Activated CD4-positive, alpha-beta memory T cell treated with anti-CD3 and anti-CD28 coated beads, Interleukin-2, amount 10 ng/mL, durations not matched to agents 7 days and 5 days (primary cell): Measurements from ENCODE around the gene METTL26. TPM values are rescaled to one million over a fixed set of nuclear protein-coding genes. Genes with fewer than 3 reads are reported as not detected.
A peak's percentile ranks its signal among the peaks of the same experiment; 100 is the strongest.

Source experiments
- CTCF ChIA-PET: fragments of 350-600 bp; sonication (Branson Sonifier 250); formaldehyde crosslinking; loops from one replicate; lab custom pipeline; 2021; ENCODE audit warnings: antibody characterized with exemption, inconsistent platforms; lab: Charles Lee
- POLR2A ChIA-PET: fragments of 350-600 bp; sonication (Branson Sonifier 250); formaldehyde crosslinking; loops from one replicate; lab custom pipeline; 2021; ENCODE audit warnings: antibody characterized with exemption; lab: Charles Lee
- DNase-seq: peaks from one replicate; pipeline ENCODE4 v3.0.0-alpha.2; 2020
- H3K27ac Mint-ChIP-seq: one replicate; pipeline ENCODE4 v1.8.0; 2021; ENCODE audit warnings: mild to moderate bottlenecking, mixed read lengths
- H3K27me3 Mint-ChIP-seq: one replicate; pipeline ENCODE4 v1.8.0; 2021; ENCODE audit warnings: mixed read lengths
- H3K36me3 Mint-ChIP-seq: one replicate; pipeline ENCODE4 v1.8.0; 2021; ENCODE audit warnings: low read depth, mixed read lengths
- H3K4me1 Mint-ChIP-seq: one replicate; pipeline ENCODE4 v1.8.0; 2021; ENCODE audit warnings: mixed read lengths
- H3K4me3 Mint-ChIP-seq: one replicate; pipeline ENCODE4 v1.8.0; 2021; ENCODE audit warnings: mild to moderate bottlenecking, mixed read lengths
- H3K9me3 Mint-ChIP-seq: one replicate; pipeline ENCODE4 v1.8.0; 2021; ENCODE audit warnings: mixed read lengths
- total RNA-seq, 2 experiments: library from RNA; stranded (reverse); gene quantifications; one replicate each; pipeline ENCODE4 v1.2.3, GENCODE V29; 2021

METTL26 gene
- total RNA-seq, 2 experiments from 2014 or later: 66.6 to 67.5 TPM

DNA sequence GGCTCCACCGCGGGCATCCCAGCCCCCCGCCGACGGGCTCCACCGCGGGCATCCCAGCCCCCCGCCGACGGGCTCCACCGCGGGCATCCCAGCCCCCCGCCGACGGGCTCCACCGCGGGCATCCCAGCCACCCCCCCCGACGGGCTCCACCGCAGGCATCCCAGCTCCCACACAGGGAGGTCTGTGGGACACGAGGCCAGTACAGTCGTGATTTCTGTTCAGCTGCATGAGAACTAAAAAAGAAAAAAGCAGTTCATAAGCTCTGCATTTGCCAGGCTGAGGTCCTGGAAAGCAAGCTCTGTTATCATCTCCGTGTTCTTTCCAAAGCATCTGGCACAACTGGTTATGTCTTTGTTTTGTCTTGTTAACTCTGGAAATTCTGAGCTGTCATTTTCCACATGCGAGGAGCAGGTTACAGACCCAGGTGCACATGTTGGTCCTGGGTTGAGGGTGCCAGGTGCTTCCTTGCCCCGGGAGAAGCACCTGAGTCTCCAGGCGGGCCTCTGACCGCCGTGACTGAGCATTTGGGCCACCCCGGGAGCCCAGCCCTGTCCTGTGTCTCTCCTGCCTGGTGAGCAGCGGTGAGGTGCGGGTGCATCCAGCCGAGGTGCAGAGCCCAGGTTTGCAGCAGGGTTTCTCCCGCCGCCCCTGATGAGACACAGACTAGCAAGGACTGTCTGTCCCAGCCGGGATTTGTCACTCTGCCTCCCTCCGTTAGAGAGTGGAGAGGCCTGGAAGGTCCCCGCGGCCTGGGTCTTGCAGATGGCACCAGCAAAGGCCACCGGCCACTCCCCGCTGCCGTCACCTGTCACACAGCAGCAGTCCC is 15.2 kb downstream of the METTL26 start:
- Mint-ChIP-seq H3K27me3 (no peaks in the 10 kb centered on the region), H3K4me3 (no peak overlapping the region), H3K36me3 (no peaks in the 10 kb centered on the region), H3K27ac (no peak overlapping the region), H3K4me1 (no peaks in the 10 kb centered on the region), H3K9me3 (no peaks in the 10 kb centered on the region)
- ChIA-PET POLR2A (no interaction called here), CTCF (no interaction called here)
- no peak for DNase-seq

DNA sequence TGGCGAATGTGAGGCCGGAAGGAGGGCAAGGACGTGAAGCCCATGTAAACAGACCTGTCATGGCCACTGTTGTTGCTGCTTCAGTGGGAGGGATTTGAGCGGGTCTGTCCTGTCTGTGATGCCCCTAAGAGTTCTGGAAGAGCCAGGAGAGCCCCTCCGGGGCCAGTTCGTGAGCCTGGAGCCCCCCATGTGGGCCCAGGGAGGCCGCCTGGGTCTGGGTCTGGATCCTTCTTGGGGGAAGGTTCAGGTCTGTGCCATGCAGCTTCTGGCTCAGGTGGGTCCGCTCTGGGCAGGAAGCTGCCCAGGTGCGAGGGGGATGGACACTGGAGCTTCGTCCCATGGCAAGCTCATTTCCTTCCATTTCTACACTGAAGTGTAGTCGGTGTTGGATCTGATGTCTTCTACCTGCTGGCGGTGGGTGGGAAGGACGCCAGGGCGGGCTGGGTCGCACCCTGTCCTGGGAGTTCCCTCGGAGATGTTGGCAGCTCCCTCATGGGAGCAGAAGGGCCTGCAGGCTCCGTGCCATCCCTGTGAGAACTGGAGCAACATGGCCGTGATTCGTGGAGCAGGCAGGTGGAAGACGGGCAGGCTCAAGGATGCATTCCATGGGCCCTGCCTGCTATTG is 16.5 kb downstream of the METTL26 start:
- POLR2A ChIA-PET: no interaction called here
- Mint-ChIP-seq H3K4me1 (no peaks in the 10 kb centered on the region), H3K36me3 (no peaks in the 10 kb centered on the region), H3K4me3 (no peak overlapping the region), H3K27ac (no peak overlapping the region), H3K27me3 (no peaks in the 10 kb centered on the region), H3K9me3 (no peaks in the 10 kb centered on the region)
- DNase-seq: no peak
- CTCF ChIA-PET: interaction anchor here (1.0 kb wide), 1 partner anchor 21 kb away, joined by 3 read pairs; no protein-coding TSS in a partner anchor

DNA sequence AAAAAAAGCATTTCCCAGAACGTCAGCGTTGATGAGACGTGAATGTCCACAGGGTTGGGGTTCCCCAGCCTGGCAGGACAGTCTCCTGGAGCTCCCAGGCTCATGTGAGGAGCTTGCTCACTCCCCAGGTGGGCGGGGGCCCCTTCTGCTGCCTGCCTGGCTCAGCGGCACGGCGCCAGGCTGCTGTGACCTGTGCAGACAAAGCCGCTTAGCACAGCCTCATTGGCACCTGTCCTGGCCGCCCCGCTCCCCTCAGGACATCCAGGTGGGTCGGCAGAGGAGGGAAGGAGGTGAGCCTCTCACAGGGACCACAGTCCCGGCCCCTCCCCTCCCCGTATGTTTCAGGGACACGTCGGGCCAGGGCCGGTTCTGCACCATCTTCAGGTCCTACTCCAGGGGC is 18.2 kb downstream of the METTL26 start:
- Mint-ChIP-seq H3K27ac (no peak overlapping the region), H3K9me3 (no peaks in the 10 kb centered on the region), H3K4me1 (no peaks in the 10 kb centered on the region), H3K4me3 (no peak overlapping the region), H3K36me3 (no peaks in the 10 kb centered on the region), H3K27me3 (no peaks in the 10 kb centered on the region)
- ChIA-PET POLR2A (no interaction called here), CTCF (no interaction called here)
- DNase-seq: no peak

DNA sequence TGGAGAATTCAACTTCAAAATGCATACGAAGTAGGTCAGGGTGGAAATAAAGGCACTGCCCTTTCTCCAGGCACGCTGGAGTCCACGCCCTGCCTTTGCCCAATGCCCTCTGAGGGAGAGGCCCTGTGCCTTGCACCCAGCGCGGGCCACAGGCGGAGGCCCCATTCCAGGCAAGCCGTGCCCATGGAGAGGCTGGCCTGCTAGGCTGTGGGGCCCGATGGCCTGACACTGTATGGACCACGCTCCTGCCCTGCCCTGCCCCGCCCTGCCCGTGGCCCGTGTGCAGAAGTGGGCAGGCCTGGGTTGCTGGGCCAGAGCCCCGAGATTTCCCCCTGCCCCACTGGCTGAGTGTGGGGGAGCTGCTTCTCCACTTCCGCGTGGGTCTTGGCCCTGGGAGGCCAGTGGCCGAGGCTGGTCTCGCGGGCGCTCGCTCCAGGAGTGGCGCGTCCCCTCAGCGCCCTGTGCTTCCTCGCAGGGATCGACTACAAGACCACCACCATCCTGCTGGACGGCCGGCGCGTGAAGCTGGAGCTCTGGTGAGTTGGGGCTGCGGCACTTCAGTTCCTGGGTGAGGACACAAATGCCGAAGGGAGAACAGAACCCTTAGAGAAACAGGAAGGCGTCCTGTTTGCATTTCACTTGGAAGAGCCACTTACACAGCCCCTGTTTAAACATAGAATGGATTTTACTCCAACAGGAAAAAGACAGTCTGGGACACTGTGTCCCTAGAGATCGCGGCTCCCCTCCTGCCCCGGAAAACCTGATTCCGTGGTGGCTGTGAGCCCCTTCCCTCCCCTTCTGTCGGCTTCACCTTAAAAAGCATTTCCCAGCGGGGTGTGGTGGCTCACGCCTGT is 19.1 kb downstream of the METTL26 start:
- Mint-ChIP-seq H3K4me3 (no peak overlapping the region), H3K27me3 (no peaks in the 10 kb centered on the region), H3K9me3 (no peaks in the 10 kb centered on the region), H3K27ac (no peak overlapping the region), H3K4me1 (no peaks in the 10 kb centered on the region), H3K36me3 (no peaks in the 10 kb centered on the region)
- POLR2A ChIA-PET: no interaction called here
- CTCF ChIA-PET: no interaction called here
- no peak for DNase-seq

DNA sequence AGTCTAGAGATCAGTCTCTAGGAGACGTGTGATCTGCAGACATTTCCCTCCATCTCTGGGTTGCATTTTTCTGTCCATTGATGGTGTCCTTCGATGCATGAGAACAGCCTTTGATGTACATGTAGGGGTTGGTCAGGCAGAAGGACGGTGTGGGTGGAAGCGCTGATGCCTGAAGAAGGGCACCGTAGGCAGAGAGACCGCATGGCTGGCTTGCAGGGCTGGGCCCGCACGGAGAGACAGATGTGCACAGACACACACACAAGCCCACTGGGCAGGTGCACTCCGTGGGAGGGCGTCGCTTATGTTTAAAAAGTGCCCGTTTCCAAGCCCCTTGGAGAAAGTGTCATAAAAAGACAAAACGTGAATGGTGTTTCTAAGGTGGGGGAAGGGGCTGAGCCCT is 21.0 kb downstream of the METTL26 start:
- CTCF ChIA-PET: no interaction called here
- POLR2A ChIA-PET: no interaction called here
- no peaks in the 10 kb centered on the region for H3K27me3 Mint-ChIP-seq
- H3K4me3 Mint-ChIP-seq: no peak overlapping the region
- DNase-seq: no peak
- H3K4me1 Mint-ChIP-seq: peaks cover 2% of the 10 kb centered on the region
- H3K36me3 Mint-ChIP-seq: no peaks in the 10 kb centered on the region
- H3K27ac Mint-ChIP-seq: no peak overlapping the region
- H3K9me3 Mint-ChIP-seq: no peaks in the 10 kb centered on the region

DNA sequence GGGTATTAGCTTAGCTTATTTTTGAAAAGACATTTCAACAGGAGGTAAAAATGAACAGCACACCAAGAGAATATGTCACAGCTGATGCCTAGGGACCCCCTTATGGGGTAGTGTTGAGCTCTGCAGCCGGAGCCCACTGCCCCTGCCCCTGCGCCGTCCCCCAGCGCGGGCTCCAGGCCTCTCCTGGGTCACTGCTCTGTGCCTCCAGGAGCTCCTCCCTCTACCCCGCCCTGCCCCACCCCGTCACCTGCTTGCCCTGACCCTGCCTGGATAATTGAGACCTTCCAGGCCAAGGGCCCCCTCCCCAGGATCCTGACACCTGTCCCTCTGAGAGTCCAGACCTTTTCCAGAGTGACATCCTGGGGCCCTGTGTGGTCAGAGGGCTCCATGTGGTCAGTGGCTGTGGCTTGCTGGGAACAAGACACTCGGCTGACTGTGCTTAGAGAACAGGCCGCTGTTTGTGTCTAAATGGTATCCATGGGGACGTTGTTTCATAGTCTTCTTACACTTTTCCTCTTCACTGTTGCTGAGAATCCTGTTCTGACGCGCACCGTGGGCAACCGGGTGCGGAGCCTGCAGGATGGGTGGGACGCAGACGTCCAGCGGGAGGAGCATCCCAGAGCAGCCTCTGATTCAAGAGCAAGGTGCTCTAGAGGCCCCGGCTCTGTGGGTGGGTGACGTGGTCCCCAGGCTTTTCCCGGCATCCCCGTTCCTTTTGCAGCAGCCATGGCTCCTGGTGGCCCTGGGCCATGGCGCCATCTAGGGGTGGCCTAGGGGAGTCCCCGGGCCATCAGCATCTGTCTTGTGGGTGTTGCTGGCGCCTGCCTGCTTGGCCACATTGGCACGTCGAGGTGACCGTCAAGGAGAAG is 25.4 kb downstream of the METTL26 start:
- Mint-ChIP-seq H3K9me3 (no peaks in the 10 kb centered on the region), H3K4me3 (no peak overlapping the region), H3K36me3 (no peaks in the 10 kb centered on the region), H3K4me1 (peaks cover 4% of the 10 kb centered on the region), H3K27ac (no peak overlapping the region), H3K27me3 (no peaks in the 10 kb centered on the region)
- peak; percentile 47 for DNase-seq
- ChIA-PET CTCF (interaction anchor here (1.2 kb wide), 1 partner anchor 32 kb away, joined by 3 read pairs; no protein-coding TSS in a partner anchor), POLR2A (interaction anchor here (1.2 kb wide), 1 partner anchor 42 kb away, joined by 3 read pairs; no protein-coding TSS in a partner anchor)

DNA sequence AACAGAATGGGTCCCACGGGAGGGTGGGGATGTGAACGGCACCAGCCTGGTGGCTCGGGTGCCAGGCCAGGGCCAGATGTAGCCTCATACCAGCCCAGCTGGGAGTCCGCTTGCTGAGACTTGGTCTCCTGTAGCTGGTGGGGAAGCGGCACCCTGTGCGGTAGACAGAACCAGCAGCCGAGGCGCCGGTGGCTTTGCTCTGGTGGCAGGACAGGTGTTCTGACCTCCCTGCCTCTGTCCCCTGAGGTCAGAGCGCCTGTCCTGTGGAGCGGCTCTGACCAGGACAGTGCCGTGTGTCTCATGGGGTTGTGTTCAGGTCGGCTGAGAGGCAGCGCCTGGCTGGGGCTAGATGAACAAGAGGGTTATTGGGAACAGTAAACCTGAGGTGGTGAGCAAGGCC is 26.1 kb downstream of the METTL26 start:
- Mint-ChIP-seq H3K36me3 (no peaks in the 10 kb centered on the region), H3K27ac (no peak overlapping the region), H3K4me3 (no peak overlapping the region), H3K9me3 (no peaks in the 10 kb centered on the region), H3K4me1 (peaks cover 4% of the 10 kb centered on the region), H3K27me3 (no peaks in the 10 kb centered on the region)
- ChIA-PET CTCF (interaction anchor here (1.1 to 1.2 kb wide), 2 partner anchors 9 to 31 kb away, joined by 3 read pairs; no protein-coding TSS in a partner anchor), POLR2A (interaction anchor here (1.2 kb wide), 1 partner anchor 42 kb away, joined by 3 read pairs; no protein-coding TSS in a partner anchor)
- DNase-seq: no peak

DNA sequence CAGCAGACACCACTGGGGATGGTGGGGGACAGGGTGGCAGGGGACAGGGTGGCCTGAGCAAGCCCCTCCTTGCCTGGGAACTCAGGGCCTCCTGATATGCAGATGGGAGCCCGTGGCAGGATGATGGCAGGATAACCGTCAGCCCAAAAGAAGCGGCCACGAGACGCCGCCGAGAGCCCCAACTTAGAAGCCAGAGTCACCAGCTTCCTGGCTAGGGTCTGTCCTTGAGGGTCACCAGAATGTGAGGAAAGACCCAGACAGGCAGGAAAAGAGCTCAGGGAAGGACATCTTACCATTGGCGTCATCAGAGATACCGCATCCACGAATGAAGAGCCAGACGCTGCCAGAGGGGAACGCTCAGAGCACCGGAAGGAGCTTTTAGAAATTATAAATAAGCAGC is 26.8 kb downstream of the METTL26 start:
- H3K4me1 Mint-ChIP-seq: peaks cover 4% of the 10 kb centered on the region
- no peak overlapping the region for H3K4me3 Mint-ChIP-seq
- no peaks in the 10 kb centered on the region for H3K27me3 Mint-ChIP-seq
- ChIA-PET POLR2A (interaction anchor here (1.2 kb wide), 1 partner anchor 41 kb away, joined by 3 read pairs; no protein-coding TSS in a partner anchor), CTCF (interaction anchor here (1.1 kb wide), 1 partner anchor 9 kb away, joined by 3 read pairs; no protein-coding TSS in a partner anchor)
- DNase-seq: no peak
- H3K27ac Mint-ChIP-seq: no peak overlapping the region
- H3K9me3 Mint-ChIP-seq: no peaks in the 10 kb centered on the region
- H3K36me3 Mint-ChIP-seq: no peaks in the 10 kb centered on the region

DNA sequence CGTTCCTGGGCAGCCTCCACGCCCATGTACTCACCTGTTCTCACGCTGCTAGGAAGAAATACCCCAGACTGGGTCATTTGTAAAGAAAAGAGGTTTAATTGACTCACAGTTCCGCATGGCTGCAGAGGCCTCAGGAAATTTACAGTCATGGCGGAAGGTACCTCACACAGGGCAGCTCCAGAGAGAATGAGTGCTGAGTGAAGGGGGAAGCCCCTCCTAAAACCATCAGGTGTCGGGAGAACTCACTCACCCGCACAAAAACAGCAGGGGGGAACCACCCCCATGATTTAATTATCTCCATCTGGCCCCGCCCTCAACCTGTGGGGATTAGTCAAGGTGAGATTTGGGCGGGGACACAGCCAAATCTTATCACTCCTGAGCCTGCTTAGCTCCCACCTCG is 28.1 kb downstream of the METTL26 start:
- H3K4me1 Mint-ChIP-seq: peaks cover 4% of the 10 kb centered on the region
- H3K27me3 Mint-ChIP-seq: no peaks in the 10 kb centered on the region
- POLR2A ChIA-PET: no interaction called here
- H3K27ac Mint-ChIP-seq: no peak overlapping the region
- no peak overlapping the region for H3K4me3 Mint-ChIP-seq
- DNase-seq: no peak
- CTCF ChIA-PET: no interaction called here
- H3K36me3 Mint-ChIP-seq: no peaks in the 10 kb centered on the region
- no peaks in the 10 kb centered on the region for H3K9me3 Mint-ChIP-seq

DNA sequence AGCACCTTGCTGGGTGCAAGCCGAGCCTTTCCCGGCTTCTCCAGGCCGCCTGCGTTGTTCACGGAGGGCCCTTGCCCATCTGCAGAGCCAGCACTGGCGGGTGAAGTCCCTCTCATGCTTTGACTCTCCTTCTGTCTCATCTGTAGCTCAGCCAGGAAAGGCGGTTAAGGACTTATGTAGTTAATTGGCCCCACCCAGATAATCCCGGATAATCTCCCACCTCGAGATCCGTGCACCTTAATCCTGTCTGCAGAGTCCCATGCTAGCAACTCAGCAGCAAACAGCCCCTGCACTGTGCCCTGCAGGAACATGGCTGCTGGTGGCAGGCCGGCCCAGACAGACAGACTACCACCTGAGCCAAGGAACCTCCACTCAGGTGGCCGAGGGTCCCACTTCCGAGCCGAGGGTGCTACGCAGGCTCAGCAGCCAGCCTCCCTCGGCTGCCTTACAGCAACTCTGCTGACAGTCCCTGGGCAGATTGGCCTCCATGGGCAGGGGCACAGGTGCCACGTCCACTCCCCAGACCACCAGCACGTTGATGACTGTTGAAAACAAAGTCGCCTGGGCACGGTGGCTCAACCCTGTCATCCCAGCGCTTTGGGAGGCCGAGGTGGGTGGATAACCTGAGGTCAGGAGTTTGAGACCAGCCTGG is 29.3 kb downstream of the METTL26 start:
- H3K4me3 Mint-ChIP-seq: no peak overlapping the region
- no peaks in the 10 kb centered on the region for H3K36me3 Mint-ChIP-seq
- H3K27me3 Mint-ChIP-seq: no peaks in the 10 kb centered on the region
- H3K27ac Mint-ChIP-seq: no peak overlapping the region
- no peak for DNase-seq
- ChIA-PET POLR2A (no interaction called here), CTCF (no interaction called here)
- peaks cover 4% of the 10 kb centered on the region for H3K4me1 Mint-ChIP-seq
- no peaks in the 10 kb centered on the region for H3K9me3 Mint-ChIP-seq

DNA sequence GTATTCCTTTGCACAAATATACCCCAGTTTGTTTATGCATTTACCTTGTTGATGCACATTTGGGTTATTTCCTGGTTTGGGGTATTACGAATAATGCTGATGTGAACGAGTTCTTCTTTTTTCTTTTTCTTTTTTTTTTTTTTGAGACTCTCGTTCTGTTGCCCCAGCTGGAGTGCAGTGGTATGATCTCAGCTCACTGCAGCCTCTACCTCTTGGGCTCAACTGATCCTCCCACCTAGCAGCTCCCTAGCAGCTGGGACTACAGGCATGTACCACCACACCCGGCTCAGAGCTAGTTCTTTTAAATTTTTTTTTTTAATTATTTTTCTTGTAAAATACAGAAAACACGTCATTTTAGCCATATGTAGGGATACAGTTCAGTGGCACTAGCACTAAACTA is 32.2 kb downstream of the METTL26 start:
- H3K27me3 Mint-ChIP-seq: no peaks in the 10 kb centered on the region
- no peak overlapping the region for H3K27ac Mint-ChIP-seq
- DNase-seq: no peak
- no peaks in the 10 kb centered on the region for H3K9me3 Mint-ChIP-seq
- CTCF ChIA-PET: no interaction called here
- POLR2A ChIA-PET: no interaction called here
- peaks cover 2% of the 10 kb centered on the region for H3K4me1 Mint-ChIP-seq
- H3K36me3 Mint-ChIP-seq: no peaks in the 10 kb centered on the region
- no peak overlapping the region for H3K4me3 Mint-ChIP-seq

DNA sequence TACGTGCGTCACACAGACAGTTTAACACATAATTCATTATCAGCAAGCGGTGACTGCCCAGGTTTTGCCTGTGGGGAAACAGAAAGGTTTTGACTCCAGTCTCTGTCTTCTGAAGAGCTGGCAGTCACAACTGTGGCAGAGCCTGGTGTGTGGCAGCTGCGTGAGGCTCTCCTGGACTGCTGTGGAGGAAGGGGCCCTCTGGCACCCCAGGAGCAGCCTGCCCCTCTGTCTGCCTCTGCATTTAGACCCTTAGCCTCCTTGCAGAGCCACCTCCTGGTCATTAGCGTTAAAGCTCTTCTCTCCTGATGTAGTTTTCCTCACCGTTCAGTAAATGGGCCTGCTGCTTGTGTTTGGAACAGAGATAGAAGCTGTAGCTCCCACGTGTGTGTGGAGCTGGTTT is 35.3 kb downstream of the METTL26 start:
- H3K36me3 Mint-ChIP-seq: peaks cover 8% of the 10 kb centered on the region
- CTCF ChIA-PET: interaction anchor here (1.2 to 1.3 kb wide), 2 partner anchors 9 to 24 kb away, joined by 3 read pairs; no protein-coding TSS in a partner anchor
- no peaks in the 10 kb centered on the region for H3K9me3 Mint-ChIP-seq
- POLR2A ChIA-PET: interaction anchor here (1.1 to 1.6 kb wide), 3 partner anchors 12 to 49 kb away, joined by 3 to 6 read pairs (median 4); partner anchors contain the start of gene METTL26
- no peak for DNase-seq
- H3K27me3 Mint-ChIP-seq: no peaks in the 10 kb centered on the region
- no peak overlapping the region for H3K4me3 Mint-ChIP-seq
- H3K27ac Mint-ChIP-seq: no peak overlapping the region
- H3K4me1 Mint-ChIP-seq: peaks cover 3% of the 10 kb centered on the region
